ENCODE measurements around the gene ANKRD33B. TPM values are rescaled to one million over a fixed set of nuclear protein-coding genes. Genes with fewer than 3 reads are reported as not detected.
"Not testable (repeated sequence)": the region's sequence is repeated elsewhere in the genome, so short reads cannot be mapped to it uniquely, and the experiment has no call there.

Gene ANKRD33B
- total RNA-seq, 1 donor from 2014 or later: 4.1 TPM

DNA sequence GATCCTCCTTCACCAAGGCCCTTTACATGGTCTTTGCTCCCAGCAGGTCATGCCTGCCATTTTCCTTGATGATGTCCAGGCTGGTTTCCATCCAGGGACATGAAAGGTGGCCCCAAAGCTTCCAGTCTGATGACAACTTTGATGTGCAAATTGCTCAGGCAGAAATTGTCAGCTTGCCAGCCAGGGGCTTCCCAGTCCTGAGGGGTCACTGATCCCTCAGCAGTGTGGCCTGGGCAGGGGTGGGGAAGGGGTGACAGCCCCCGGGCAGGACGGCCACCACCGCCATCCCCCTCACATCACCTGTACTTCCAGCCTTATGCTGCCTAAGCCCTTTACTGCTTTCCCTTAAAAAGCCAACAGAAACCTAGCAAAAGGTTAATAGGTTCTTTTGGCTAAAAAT, 96.3 kb downstream of the ANKRD33B start:
- intact Hi-C loops (cut with DNase I): no loop called here
- no peak for DNase-seq (ENCODE audit: missing footprints)
- ATAC-seq: no peak

DNA sequence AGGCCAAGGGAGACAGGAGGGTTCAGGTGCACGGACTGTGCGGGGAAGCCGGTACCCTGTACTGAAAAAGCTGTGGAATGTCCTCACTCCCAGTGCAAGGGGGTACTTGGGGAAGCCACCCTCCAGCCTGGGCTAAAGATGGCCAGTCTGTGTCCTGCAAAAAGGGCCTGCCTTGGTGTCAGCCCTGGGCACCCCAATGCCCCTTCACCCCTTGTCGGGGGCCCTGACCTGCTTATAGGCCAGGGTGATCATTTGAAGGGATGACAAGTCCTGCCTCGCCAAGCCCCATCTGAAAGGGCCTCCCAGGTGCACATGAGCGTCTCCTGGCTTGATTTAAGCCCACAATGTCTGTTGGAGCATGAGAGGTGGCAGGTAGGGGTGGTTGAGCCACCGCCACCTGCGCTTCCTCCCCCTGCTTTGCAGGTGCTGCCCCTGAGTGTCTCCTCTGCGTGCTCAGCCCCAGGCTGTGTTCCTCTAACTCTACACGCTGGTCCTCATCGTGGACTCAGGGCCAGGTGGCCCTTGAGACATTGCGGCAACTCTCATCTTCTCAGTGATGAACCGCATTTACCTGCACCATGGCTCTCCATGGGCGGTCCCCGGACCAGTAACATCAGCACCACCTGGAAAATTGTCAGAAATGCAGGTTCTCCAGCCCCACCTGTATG, 97.0 kb downstream of the ANKRD33B start:
- DNase-seq (ENCODE audit: missing footprints) (no peak), ATAC-seq (no peak)
- intact Hi-C loops (cut with DNase I): no loop called here

- no peak for ATAC-seq
- intact Hi-C loops (cut with DNase I): no loop called here
Observed at GRCh38 chr5:10661401-10661800, 97.5 kb downstream of the ANKRD33B start.

DNA sequence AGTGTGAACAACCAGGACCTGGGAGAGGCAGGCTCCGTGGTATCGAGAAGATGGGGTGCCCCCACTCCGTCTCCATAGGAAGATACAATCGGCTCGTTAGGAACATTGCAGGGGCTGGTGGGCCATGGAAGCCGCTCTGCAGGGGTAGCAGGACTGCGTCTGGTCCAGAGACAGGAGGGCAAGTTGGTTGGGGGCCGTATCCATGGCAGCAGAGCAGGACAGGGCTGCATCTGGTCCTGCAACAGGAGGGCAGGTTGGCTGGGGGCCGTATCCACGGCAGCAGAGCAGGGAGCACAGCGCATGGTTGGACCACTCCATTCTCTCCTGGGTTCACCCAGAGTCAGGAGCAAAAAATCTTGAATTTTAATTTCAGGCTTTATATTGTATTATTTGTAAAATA, 98.2 kb downstream of the ANKRD33B start:
- ATAC-seq (no peak), DNase-seq (ENCODE audit: missing footprints) (no peak)
- intact Hi-C loops (cut with DNase I): no loop called here

More at GRCh38 chr5:10661401-10661800, 97.5 kb downstream of the ANKRD33B start:
- DNase-seq (ENCODE audit: missing footprints): no peak

- no peak for DNase-seq (ENCODE audit: missing footprints)
- intact Hi-C loops (cut with DNase I): no loop called here
- no peak for ATAC-seq
Observed at GRCh38 chr5:10662661-10663488, 99.0 kb downstream of the ANKRD33B start.

DNA sequence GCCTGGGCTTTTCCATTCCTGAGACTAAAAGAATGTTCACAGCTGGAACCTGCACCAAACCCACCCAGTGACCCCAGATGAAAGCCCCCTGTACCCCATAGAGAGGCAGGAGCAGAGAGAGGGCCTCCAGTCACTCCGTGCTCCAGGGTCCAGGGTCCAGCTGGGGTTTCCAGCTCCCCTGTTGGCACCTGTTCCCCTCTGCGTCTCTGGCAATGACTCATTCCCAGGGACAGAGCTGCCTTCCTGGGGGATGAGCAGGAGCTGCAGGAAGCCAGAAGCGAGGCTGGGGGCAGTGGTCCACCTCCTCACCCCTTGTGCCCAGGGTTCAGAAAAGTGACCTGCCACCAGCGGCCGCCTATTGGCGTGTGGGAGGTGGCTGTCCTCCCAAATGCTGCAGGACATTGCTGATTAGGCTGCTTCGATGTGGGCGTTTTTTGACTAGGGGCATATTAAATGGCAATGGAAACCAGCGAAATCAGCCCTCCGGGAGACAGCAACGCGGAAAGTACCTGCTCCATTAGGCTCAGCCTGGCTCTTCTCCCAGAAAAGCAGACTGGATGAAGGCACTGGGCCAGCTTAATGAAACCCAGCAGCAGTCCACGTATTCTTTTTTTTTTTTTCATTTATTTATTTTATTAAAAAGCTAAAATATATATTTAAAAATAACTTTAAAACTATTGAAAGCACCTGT, 99.8 kb downstream of the ANKRD33B start:
- ATAC-seq (peak; percentile 60), DNase-seq (ENCODE audit: missing footprints) (no peak)
- intact Hi-C loops (cut with DNase I): no loop called here

GRCh38 chr5:10664180-10664769, 100.4 kb downstream of the ANKRD33B start:
- ATAC-seq: not testable (repeated sequence)

GRCh38 chr5:10665799-10666198, 101.9 kb downstream of the ANKRD33B start:
- DNase-seq (ENCODE audit: missing footprints) (no peak), ATAC-seq (no peak)
- intact Hi-C loops (cut with DNase I): no loop called here

More at GRCh38 chr5:10664180-10664769, 100.4 kb downstream of the ANKRD33B start:
- intact Hi-C loops (cut with DNase I); DNase-seq (ENCODE audit: missing footprints): not testable (repeated sequence)

- ATAC-seq (no peak), DNase-seq (ENCODE audit: missing footprints) (no peak)
- intact Hi-C loops (cut with DNase I): no loop called here
Observed at GRCh38 chr5:10666531-10667299, 102.8 kb downstream of the ANKRD33B start.

GRCh38 chr5:10667431-10668057, 103.7 kb downstream of the ANKRD33B start:
- ATAC-seq (no peak), DNase-seq (ENCODE audit: missing footprints) (no peak)

GRCh38 chr5:10668697-10669096, 104.8 kb downstream of the ANKRD33B start:
- intact Hi-C loops (cut with DNase I): no loop called here
- DNase-seq (ENCODE audit: missing footprints) (no peak), ATAC-seq (no peak)

More at GRCh38 chr5:10667431-10668057, 103.7 kb downstream of the ANKRD33B start:
- intact Hi-C loops (cut with DNase I): no loop called here

DNA sequence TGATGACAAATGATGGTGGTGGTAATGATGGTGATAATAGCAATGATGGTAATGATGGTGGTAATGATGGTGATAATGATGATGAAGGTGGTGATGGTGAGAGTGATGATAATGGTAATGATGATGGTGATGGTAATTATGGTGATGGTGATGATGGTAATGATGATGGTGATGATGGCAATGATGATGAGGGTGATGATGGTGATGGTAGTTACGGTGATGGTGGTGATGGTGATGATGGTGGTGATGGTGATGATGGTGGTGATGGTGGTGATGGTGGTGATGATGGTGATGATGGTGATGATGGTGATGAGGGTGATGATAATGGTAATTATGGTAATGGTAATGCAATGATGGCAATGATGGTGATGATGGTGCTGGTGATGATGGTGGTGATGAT, 106.1 kb downstream of the ANKRD33B start:
- ATAC-seq: no peak
- DNase-seq (ENCODE audit: missing footprints): no peak
- intact Hi-C loops (cut with DNase I): no loop called here

DNA sequence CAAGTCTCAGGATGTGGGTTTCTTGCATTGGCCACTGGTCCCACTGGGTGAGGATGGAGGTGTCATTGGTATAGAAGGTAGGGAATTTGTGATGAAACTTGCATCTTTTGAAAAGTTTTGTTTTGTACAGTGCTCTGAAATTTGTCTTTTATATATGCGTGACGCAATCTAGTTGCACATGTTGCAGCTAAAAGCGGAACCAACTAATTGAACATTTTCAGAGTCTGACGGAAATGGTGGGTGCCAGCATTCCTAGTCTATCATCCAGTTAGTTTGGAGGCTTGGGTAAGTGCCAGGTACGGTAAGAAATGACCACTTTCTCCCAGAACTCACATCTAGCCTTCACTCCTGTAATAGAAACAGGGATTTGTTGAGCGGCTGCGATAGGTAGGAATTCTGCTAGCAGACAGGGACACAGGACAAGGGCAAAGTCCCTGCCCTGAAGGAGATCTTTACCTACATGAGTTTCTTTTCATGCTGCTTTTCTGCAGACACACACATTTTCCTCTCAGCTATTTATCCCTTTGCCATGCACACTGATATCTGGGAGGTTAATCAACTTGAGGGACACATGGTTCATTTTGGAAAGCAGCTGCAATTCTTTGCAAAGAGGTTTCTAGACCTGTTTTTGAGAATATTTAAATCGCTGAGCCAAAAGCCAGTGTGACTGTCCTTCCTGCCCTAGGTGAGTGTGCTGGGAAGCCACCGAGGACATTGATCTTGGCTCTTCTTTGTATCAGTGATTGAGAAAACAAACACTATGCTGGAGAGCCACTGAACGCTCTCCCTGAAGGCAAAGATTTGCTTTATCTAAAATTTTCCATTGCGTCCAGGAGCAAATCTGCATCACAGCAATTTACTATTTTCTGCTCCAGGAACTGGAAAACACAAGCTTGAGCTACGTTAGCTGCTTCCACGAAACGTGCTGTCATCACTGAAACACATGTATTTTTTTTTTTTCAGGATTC, 107.5 kb downstream of the ANKRD33B start:
- ATAC-seq (no peak), DNase-seq (ENCODE audit: missing footprints) (no peak)
- intact Hi-C loops (cut with DNase I): no loop called here

- no peak for DNase-seq (ENCODE audit: missing footprints)
- no peak for ATAC-seq
- intact Hi-C loops (cut with DNase I): no loop called here
Observed at GRCh38 chr5:10672146-10673016, 108.5 kb downstream of the ANKRD33B start.

- intact Hi-C loops (cut with DNase I): no loop called here
- no peak for DNase-seq (ENCODE audit: missing footprints)
- ATAC-seq: no peak
Observed at GRCh38 chr5:10673017-10673389, 109.1 kb downstream of the ANKRD33B start.

DNA sequence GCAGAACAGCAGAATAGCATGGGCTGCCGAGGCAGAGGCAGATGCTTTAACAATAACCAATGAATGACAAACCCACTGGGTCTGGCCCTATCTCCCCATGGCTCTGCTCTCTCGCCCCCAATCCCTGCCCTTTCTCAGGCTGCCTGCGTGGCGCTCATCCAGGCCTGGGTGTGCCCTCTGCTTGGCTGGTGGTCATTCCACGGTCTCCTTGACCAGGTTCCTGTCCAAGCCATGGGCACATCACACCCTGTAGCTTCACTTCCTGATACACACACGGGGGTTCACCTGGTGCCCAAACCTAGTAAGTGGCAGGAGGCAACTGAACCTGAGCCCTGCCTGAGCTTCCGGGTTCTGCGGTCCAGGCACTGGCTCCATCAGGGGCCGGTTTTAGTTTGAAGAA, 109.5 kb downstream of the ANKRD33B start:
- no peak for ATAC-seq
- DNase-seq (ENCODE audit: missing footprints): no peak
- intact Hi-C loops (cut with DNase I): no loop called here
